Astrocyte of the cerebellum (primary cell): ENCODE data around the gene MCM8.
A peak's percentile ranks its signal among the peaks of the same experiment; 100 is the strongest.

Experiments
- DNase-seq: peaks from one replicate; pipeline ENCODE4 v3.0.0-alpha.2; 2011; ENCODE audit warnings: low read depth
- H3K4me3 ChIP-seq: 2 replicates; pipeline ENCODE4 v1.5.1; 2011; ENCODE audit warnings: mild to moderate bottlenecking, low read depth, low read length, moderate library complexity
- in situ Hi-C: cut with HindIII; loops from 2 replicates; pipeline ENCODE4 v1.10.0; 2017; ENCODE audit warnings: low sequenced_read_pairs
- TF ChIP-seq, protein P1 (sequence below): IDR thresholded peaks from 2 replicates; pipeline ENCODE4 v1.5.1; 2012; ENCODE audit warnings: low read length, low read depth, moderate library complexity, mild to moderate bottlenecking; ENCODE audit errors: missing control alignments

MCM8 gene

DNA sequence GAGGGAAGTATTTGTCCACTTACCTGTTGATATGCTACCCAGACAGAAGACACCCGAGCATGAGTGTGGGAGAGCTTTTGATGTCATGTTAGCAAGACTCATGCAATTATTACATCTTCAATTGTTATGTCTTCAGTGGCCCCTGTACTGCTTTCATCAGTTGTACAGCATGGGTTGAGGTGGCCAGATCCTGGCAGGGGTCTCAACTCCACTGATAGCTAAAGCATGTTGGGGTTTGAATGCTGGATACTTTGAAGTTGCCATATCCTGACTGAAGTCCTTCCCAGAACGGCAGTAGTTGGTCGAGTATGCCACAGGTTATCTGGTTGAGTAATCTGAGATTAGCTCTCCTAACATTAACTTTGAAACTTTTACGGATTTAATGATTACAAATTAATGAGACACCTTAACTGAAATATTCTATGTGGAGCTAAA is 56.7 kb downstream of the MCM8 start:
- no peak for DNase-seq
- H3K4me3 ChIP-seq = peak overlapping the region; percentile 62
- in situ Hi-C loops = no loop called here
- TF ChIP-seq, protein P1, sequence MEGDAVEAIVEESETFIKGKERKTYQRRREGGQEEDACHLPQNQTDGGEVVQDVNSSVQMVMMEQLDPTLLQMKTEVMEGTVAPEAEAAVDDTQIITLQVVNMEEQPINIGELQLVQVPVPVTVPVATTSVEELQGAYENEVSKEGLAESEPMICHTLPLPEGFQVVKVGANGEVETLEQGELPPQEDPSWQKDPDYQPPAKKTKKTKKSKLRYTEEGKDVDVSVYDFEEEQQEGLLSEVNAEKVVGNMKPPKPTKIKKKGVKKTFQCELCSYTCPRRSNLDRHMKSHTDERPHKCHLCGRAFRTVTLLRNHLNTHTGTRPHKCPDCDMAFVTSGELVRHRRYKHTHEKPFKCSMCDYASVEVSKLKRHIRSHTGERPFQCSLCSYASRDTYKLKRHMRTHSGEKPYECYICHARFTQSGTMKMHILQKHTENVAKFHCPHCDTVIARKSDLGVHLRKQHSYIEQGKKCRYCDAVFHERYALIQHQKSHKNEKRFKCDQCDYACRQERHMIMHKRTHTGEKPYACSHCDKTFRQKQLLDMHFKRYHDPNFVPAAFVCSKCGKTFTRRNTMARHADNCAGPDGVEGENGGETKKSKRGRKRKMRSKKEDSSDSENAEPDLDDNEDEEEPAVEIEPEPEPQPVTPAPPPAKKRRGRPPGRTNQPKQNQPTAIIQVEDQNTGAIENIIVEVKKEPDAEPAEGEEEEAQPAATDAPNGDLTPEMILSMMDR = no peak

DNA sequence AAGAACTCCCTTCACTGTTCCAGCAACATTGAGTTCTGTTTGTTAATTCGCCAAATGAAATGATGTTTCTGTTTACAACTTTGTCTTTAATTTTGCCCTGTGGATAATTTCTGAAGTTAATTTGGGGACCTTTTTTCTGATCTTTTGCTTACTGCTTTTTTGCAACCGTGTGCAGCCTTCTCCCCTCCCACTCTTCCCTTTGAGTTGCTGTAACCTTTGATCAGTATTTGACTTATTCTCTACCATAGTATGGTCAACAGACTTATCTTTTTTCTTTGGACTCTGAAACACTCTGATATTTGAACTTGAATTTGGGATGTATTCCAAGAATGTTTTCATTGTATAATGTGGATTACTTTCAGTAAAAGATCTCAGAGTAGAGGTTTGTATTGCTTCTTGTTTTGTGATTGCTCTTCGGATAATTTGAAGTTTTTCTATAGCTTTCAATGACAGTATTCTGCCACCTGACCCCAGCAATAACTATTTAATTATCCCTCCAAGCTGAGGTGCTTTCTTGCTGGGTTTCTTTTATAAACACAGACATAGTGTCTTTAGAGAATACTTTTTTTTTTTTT is 57.2 kb downstream of the MCM8 start:
- TF ChIP-seq, protein P1 = no peak
- peak overlapping the region; percentile 62 for H3K4me3 ChIP-seq
- no peak for DNase-seq
- in situ Hi-C loops = no loop called here

DNA sequence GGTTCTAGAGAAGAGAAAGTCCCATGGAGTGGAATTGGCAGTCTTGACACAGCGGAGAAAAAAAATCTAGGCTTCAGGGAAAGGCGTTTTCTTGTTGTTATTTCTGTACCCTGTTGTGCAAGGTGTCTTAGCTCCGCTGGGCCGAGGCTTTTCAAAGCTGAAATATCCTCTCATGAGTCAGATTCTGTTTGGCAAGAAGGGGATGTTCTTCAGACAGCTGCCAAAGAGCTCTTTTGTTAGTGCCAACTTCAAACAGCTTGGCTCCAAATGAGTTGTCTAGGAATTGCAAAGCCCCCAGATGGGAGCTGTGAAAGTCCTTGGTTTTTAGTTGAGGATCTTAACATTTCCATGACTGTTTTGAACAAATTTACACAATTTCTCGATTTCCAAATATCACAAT is 57.8 kb downstream of the MCM8 start:
- in situ Hi-C loops = no loop called here
- DNase-seq = peak; percentile 86
- H3K4me3 ChIP-seq = peak overlapping the region; percentile 62

DNA sequence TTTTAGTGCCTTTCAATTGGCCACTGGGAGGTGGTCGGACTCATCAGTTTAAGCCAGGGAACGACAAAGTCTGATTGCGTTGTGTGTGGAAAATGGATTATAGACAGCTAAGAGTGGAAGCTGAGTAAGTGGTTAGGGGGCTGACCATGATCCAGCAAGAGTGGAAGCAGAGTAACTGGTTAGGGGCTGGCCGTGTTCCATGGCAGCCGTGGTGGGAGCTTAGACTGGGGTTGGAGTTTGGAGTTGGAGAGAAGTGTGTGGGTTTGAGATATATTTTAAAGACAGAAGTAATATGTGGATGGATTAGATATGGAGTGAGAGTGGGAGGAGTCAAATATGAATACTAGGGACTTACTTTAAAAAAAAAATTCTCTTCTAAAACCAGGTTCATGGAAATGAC is 61.7 kb downstream of the MCM8 start:
- H3K4me3 ChIP-seq = no peak overlapping the region
- TF ChIP-seq, protein P1 = no peak
- DNase-seq = no peak
- in situ Hi-C loops = no loop called here

More for the DNA sequence above, 57.8 kb downstream of the MCM8 start:
- TF ChIP-seq, protein P1 = no peak

DNA sequence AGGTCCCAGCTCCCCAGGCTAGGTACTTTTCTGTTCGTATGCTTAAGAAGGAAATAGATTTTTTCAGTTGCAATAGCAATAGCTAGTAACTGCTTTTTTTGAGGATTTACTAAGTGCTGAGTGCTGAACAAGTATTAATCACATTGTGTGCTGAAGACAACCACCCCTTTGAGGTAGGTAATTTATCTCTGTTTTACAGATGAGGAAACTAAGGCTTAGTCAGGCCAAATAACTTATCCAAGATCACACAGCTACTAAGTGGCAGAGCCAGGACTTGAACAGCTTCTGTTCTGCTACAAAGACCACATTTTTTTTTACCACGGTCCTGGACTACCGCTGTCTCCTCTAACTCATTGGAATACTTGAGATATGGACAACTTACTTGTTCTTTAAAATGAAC is 63.6 kb downstream of the MCM8 start:
- no peak overlapping the region for H3K4me3 ChIP-seq
- TF ChIP-seq, protein P1 = no peak
- in situ Hi-C loops = no loop called here
- no peak for DNase-seq

DNA sequence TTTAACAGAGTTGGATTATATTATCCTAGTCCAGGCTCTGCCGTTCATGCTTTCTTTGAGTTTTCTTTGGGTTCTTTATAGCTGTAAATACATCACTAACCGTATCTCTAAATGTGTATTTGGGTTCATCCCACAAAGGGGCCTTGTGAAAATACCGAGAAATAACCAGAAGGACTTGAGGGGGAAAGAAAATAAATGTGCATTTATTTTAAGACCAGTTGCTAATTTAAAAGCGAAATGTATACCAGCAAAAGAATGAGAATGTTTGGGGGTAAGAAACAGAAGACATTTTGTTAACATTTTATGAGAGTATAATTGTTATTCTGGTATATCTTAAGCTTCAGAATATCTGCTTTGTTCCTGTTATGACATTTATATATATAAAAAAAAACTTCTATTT is 64.5 kb downstream of the MCM8 start:
- DNase-seq = no peak
- in situ Hi-C loops = no loop called here
- TF ChIP-seq, protein P1 = no peak
- H3K4me3 ChIP-seq = no peak overlapping the region
